ENCODE measurements around the gene RAMP1. TPM values are rescaled to one million over a fixed set of nuclear protein-coding genes. Genes with fewer than 3 reads are reported as not detected.
A peak's percentile ranks its signal among the peaks of the same experiment; 100 is the strongest.
"Not testable (repeated sequence)": the region's sequence is repeated elsewhere in the genome, so short reads cannot be mapped to it uniquely, and the experiment has no call there.

Gene RAMP1
- total RNA-seq, 1 donor from 2014 or later = 2.2 TPM

DNA sequence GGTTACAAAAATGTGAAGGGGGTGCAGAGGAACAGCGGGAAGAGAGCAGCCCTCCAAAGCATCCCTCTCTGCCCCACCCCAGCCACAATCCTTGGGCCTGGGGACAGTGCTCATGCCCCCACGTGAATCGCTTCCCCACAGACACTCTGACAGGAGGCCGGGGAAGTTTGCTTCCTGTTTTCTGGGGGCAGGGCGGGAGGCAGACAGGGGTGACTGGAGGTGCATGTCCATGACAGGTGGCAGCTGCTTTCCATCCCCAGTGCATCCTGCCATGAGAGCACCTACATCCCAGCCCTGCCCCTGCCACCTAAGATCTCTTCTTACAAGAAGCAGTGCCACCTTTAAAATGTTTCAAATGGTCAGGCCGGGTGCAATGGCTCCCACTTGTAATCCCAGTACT, 60.2 kb downstream of the RAMP1 start:
- ATAC-seq = no peak

DNA sequence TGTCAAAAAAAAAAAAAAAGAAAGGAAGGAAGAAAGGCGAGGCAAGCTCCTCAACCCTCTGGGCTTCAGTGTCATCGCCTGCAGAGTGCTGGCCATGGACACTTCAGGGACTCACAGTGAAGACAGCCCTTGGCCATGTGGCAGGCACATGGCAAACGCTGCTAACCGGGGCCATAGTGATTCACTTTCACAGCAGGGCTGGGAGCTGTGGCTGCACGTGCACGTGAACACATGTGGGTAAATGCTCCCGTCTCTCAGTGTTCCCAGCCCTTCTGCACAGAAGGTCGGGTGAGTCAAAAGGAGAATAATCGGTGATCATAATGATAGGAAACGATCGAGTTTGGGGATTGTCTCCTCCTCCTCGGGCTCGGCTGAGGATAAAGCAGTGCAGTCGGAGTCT, 61.2 kb downstream of the RAMP1 start:
- no peak for ATAC-seq

DNA sequence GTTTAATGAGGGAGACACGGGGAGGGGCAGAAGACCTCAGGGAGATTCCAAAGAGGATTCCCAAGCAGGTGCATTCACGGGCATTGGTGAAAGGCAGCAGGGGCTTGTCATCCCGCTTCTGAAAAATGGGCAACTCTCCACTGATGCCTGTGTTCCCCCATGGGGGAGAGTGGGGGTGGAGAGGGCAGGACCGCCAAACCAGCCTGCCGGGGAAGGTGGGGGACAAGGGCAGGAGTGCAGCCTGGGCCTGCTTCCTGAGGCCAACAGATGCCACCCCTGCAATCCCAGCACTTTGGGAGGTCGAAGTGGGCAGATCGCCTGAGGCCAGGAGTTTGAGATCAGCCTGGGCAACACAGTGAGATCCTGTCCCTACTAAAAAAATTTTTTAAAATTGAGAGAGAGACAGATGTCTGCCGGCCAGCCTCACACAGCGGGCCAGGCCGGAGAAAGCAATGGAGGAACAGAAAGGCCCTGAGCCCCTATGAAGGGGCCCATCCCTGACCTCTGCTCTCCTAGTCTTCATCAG, 62.6 kb downstream of the RAMP1 start:
- no peak for ATAC-seq

DNA sequence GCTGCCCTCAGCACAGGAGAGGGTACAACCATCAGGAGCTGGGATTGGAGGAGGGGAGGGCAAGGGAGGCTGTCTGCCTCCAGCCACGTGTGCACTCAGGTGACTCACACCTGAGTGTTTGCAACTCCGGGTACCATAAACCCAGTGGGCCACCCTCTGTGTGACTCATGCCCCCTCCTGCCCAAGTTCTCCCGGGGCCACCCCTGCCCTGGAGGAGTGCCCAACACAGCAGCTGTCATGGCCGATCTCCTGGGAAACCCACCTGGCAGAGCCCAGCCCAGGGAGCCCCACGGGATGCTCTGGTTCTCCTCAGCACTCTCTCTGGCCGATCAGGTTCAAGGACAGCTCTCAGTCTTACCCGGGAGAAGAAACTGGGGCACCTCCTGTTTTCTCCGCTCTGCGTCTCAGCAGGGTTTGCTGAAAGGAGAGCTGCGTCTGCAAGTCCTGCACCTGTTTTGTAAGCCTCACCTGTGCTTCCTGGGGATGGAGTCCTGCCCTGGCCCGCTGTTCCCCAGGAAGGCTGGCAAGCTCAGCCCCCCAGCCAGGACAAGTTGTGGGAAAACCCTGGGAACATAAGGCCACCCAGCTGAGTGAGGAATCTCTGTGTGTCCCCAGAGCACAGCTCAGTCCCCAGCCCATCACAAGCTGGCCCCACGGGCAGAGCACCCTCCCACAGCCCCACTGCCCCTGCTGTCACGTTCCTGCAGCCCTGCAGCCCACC, 63.4 kb downstream of the RAMP1 start:
- peak; percentile 70 for ATAC-seq

DNA sequence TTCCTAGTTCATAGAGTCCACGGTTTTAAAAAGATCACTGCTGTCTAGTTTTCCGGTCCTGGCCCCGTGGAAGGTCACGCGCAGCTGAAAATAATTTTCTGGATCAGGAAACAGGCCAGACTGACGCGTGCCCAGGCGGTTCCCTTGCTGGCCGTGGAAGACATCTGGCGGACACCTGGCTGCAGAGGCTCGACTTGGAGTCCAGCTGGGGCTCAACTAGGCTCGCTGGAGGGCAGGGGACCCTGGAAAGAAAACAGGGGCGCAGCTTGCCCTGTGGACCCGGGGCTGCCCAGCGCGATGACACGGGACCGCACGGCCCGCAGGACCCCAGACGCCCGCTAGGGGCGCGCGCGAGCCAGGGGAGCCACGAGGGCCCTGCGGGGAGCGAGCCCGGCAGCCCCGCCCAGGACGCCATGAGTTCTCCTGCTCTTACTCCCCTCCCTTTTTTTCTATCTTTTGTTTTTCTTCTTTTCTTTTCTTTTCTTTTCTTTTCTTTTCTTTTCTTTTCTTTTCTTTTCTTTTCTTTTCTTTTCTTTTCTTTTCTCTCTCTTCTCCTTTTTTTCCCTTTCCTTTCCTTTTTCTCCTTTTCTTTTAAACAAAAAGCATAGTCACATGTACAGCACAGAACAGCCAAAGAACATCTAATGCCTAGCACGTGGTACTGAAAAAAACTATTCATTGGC, 64.2 kb downstream of the RAMP1 start:
- peak; percentile 94 for ATAC-seq

DNA sequence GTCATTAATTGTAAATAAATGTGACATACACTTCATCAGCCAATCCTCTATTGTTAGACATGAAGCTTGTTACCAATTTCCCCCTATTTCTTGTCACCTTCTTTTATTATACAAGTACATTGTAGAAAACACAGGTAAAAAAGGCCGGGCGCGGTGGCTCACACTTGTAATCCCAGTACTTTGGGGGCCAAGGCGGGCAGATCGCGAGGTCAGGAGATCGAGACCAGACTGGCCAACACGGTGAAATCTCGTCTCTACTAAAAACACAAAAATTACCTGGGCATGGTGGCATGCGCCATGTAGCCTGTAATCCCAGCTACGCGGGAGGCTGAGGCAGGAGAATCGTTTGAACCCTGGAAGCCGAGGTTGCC, 64.7 kb downstream of the RAMP1 start:
- ATAC-seq = no peak

DNA sequence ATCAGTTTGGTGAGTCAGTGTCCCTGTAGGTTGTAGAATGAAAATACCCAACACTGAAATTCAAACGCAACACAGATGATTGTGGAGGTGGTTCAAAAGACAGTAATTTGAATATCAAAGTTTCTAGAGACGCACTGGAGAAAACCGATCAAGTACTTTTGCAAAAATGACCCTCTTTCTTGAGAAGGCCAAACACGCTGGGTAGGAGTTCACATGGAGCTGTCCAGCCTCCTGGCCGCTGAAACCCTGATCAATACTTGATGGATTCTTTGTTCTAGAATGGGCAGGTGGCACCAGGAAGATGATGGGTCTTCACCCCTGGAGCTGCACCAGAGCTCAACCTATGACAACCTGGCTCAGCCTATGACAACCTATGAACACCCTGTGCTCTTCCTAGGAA, 67.7 kb downstream of the RAMP1 start:
- ATAC-seq = no peak

DNA sequence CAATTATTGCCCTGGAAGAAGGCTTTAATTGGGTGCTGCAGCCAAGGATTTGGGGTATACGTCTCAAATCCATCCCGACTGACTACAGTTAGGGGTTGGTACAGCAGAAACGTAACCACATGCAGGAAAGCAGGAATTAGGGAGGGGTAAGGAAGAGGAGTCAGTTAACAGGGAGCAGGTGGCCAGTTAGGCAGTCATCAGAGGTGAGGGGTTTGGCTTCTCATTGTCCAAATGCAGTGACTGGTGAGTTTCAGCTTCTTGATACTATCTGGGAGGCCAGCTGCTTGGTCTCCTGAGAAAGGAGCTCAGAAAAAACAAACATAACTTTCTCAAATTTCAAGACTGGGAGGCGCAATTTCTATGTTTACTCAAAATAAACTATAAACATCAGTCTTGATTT, 68.6 kb downstream of the RAMP1 start:
- no peak for ATAC-seq

DNA sequence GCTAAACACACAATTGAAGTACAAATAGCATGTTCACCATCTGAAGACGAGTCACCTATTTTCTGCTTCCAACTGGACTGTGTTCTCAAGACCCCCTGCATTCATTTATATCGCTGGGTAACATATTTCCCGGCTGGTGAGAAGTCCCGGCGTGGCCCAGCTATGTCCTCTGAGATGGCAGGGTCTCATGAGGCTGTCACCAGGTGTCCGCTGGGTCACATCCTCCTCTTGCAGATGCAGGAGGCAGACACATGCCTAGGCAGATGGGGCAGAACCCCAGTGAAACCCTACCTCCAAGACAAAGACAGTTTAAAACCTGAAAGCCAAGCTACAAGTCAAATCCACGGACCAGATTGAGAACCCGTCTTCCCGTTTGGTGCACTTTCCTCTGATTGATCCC, 70.6 kb downstream of the RAMP1 start:
- no peak for ATAC-seq

DNA sequence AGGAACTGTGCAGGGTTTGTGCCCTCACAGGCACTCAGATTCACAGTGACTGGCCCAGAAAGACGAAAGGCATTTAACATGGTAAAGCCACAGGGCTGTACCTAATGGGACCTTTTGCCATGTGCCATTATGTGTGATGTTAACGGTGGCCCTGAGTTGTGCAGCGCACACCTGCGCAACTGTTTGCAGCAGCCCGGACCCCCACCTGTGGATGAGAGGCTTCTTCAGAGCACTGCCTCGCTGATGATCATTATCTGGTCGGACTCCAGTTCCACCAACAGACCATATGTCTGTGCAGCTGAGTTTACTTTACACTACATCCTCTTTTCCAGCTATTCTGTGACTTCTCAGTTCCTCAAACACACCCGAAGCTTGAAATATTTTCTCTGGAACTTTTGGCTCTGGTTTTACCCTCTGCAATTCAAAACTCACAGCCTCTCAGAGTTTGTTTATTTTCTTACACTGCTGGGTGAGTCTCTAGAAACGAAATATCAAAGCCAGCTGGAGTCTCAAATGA, 71.8 kb downstream of the RAMP1 start:
- ATAC-seq = no peak

DNA sequence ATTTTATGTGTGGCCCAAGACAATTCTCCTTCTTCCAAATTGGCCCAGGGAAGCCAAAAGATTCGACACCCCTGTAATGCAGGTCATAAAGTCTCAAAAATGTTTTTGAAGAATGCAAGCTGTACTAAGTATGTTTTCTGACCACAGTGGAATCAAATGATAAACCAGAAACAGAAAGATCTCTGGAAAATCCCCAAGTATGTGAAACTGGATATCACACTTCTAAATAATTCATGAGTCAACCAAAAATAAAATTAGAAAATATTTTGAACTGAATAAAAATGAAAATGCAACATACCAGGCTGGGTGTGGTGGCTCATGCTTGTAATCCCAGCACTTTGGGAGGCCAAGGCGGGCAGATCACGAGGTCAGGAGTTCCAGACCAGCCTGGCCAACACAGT, 73.3 kb downstream of the RAMP1 start:
- no peak for ATAC-seq

DNA sequence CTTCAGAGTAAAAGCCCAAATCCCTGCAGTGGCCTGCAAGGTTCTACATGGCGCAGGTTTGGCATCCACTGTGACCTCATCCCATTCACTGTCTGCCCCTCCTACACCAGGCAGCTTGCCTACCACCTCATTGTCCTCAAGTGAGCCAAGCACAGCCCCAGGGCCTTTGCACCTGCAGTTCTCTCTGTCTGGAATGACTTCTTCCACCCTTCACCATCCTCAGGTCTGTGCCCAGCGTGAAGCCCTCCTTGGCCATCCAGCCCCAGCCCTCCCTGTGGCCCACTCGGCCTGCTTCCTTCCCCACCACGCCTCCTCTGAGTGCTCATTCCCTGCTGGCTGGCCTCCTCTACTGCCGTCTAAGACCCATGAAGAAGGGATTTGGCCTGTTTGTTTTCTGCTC, 74.8 kb downstream of the RAMP1 start:
- no peak for ATAC-seq

DNA sequence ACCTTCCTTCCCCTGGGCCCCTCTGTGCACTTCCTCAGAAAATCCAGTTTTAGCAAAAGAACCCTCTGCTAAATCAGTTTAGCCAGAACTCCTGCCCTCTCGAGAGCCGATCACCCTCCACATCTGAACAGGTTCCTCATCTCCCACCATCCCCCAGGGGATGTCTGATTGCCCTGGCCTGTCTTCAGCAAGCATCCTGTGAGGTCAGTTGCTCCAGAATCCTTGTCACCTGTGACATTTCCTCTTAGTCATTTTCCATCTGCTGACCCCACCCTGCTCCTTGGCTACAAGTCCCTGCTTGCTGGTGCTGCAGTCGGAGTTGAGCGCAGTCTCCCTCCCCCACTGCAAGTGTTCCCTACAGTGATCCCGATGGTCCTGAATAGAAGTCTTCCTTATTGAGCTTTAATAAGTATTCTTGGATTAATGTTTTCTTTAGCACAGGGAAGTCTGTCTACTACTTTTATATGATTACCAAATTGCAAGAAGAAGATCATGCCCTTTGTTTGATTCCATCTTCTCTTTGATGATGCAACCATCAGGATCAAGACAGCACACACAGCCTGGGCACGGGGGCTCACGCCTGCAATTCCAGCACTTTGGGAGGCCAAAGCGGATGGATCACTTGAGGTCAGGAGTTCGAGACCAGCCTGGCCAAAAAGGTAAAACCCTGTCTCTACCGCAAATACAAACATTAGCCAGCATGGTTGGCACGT, 76.5 kb downstream of the RAMP1 start:
- peak; percentile 93 for ATAC-seq

DNA sequence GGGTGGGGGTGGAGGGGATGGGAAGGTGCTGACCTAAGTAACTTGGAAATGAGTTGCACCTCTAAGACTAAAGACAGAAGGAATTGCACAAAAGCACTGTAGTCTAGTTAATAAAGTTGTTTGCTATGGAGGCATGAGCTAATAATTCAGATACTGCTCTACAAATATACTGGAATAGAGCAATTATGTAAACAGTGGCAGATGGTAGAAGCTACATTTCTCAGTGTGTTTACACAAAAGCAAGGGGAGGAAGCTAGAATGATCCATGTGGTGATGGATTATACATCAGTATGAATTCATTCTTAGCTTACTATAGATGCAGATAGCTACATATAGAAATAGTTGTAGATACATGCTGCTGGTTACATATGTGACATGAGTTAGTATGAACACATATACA, 79.8 kb downstream of the RAMP1 start:
- no peak for ATAC-seq

DNA sequence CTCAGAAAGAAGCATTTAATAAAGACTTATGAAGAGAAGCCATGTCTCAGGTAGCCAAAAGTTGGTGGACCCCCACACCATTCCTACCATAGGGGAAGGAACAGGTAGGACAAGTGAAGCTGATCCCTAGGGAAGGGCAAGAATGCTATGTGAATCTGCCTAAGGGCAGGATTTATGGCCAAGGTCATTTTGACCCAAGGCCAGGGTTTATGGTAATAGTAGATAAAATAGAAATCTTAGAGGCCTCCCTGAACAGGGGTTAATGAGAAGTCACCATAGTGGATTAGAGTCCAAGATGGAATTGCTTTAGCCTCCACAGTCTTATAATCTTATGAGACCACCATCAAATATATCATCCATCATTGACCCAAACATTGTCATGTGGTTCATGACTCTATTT, 81.4 kb downstream of the RAMP1 start:
- no peak for ATAC-seq

DNA sequence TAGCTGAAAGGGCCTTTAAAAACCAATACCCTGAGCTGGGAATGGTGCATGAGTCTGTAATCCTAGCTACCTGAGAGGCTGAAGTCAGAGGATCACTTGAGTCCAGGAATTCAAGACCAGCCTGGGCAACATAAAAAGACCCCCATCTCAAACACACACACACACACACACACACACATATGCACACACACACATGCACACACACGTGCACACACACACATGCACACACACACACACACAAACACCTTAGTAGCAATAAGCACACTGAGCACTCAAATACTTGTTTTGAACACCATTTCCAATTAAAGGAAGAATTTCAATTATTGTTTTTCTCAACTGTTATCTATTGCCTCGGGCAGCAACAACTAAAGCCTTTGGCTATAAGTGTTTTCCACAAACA, 81.8 kb downstream of the RAMP1 start:
- no peak for ATAC-seq

DNA sequence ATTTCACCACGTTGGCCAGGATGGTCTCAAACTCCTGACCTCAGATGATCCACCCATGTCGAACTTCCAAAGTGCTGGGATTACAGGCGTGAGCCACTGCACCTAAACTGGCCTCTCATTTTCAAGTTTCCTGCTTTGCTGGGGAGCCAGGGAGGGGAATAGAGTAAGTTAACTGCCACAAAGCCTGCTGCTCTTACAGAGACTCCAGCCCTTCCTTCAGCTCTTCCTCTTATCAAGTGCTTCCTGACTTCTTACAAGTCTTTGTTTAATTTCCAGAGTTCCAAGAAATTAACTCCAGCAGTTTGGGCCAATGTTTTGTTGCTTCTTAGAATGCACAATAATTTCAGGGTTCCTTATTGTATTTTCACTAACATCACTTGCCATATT, 83.1 kb downstream of the RAMP1 start:
- no peak for ATAC-seq

DNA sequence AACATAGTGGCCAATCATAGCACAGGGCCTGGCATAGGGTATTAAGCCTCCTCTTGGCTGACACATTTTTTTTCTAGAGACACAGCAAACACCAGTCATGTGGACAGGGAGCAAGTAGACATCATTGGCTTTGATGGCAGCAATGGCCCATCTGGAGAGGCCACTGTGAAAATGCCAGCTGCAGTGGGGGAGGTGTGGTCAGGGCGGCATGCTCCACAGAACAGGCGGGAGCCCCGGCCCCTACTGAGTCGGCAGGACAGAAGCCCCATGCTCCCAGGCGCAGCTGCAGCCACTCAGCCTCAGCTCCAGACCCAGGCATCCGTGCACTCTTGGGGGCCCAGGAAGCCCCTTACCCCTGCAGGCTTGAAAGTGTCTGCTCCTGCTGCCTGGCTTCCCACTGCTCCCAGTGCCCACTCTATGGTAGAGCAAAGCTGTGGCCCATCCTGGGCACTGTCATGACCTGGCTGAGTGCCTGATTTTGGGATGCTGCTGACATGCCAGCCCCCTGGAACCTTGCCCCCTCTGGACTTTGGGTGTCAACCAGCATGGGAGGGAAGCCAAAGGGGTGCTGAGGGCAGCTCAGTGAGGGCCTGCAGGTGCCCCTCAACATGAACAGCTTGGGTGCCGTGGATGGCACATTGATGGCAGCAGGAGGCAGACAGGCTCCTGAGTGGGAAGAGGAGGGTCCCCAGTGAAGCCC, 84.1 kb downstream of the RAMP1 start:
- ATAC-seq = no peak

DNA sequence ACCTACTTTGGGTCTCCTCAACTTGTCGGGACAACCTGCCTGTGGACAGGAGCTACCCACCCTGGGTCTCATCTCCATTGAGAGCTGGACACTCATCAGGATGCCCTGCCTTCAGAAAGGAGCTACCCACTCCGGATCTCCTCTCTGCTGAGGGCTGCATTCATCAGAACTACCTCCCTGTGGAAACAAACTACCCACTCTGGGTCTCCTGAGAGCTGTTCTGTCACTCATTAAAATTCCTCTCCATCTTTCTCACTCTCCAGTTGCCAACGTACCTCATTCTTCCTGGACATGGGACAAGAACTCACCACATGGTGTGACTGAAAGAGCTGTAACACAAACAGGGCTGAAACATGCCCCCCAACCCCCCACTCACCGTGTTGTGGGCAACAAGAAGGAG, 84.9 kb downstream of the RAMP1 start:
- no peak for ATAC-seq

DNA sequence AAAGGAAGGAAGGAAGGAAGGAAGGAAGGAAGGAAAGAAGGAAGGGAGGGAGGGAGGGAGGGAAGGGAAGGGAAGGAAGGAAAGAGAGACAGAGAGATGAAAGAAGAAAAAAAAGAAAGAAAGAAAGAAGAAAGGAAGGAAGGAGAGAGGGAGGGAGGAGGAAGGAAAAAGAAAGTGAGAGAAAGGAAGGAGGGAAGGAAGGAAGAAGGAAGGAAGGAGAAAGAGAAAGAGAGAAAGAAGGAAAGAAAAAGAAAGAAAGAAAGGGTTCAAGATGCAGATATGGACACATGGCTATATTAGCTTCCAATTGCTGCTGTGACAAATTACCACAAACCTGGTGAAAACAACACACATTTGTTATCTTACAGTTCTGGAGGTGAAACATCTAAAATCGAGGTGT, 87.0 kb downstream of the RAMP1 start:
- ATAC-seq = no peak

DNA sequence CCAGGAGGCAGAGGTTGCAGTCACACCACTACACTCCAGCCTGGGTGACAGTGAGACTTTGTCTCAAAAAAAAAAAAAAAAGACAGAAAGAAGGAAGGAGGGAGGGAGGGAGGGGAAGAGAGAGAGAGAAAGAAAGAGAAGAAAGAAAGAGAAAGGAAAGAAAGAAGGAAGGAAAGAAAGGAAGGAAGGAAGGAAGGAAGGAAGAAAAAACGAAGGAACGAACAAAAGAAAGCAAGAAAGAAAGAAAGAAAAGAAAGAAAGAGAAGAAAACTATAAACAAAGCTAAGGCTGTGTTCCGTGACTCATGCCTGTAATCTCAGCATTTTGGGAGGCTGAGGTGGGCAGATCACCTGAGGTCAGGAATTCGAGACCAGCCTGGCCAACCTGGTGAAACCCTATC, 91.9 kb downstream of the RAMP1 start:
- ATAC-seq = not testable (repeated sequence)

DNA sequence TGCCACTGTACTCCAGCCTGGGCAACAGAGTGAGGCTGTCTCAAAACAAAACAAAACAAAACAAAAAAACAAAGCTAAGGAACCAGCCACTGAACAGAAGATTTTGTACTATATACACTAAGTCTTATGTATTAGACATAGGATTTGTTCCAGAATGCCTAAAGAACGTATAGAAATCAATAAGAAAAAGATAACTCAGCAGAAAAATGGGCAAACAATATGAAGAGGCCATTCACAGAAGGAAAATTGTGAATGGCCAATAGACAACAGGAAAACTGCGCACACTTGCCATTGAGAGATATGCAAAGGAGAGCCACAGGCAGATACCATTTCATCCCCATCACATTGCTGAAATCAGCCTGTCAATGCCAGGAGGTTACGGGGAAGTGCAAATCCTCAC, 92.5 kb downstream of the RAMP1 start:
- no peak for ATAC-seq

DNA sequence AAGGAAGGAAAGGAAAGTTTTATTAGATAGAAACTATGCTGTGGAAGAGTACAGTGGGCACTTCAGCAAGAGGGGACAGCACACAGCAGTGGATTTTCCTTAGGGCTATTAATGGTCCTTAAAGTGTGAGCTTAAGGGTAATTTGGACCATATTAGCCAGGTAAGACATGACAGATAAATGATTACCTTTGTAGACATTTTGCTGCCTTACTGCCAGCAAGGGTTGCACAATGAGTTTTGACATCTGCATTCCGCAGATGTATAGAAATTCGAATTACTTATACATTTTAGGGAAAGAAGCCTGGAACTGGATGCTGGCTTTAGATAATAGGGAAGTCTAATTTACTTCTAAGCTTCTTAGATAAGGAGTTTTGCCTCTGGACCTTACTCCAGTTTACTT, 93.4 kb downstream of the RAMP1 start:
- no peak for ATAC-seq
